Head of caudate nucleus (tissue), 42 donors: Measurements from ENCODE around the gene RGP1.

Experiments used
- DNase-seq, 42 donors: peaks; one replicate each; pipeline versions ENCODE4 v3.0.0 to v3.0.0-alpha.2; 2020 to 2021; ENCODE audit warnings: mixed read lengths in 7 of 42
- intact Hi-C: fragments of 100-400 bp; cut with DNase I; formaldehyde crosslinking; loops from one replicate; pipeline ENCODE4 v1.15.0; 2022

The RGP1 gene

DNA sequence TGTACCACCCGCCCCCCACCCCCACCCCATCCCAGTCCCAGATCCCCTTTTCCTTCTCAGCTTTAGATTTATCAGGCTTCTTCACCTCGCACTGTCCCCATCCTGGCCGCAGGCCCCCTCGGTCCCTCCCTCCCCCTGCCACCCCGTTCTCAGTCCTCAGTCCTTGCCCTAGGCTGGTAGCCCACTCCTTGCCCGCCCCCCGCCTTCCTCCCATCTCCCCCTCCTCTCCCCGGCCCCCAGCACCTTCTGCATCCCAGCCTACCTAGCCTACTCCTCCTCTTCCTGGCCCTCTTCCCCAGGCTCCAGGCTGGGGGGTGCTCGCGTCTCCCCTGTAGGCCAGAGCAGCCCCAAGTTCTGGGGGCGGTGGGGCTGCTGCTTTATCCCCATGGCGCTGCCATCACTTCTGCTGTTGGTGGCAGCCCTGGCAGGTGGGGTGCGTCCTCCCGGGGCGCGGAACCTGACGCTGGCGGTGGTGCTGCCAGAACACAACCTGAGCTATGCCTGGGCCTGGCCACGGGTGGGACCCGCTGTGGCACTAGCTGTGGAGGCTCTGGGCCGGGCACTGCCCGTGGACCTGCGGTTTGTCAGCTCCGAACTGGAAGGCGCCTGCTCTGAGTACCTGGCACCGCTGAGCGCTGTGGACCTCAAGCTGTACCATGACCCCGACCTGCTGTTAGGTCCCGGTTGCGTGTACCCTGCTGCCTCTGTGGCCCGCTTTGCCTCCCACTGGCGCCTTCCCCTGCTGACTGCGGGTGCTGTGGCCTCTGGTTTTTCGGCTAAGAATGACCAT, 43.1 kb downstream of the RGP1 start:
- peak in 6 of 42 donors; percentile 18 to 42 (median 30) for DNase-seq

DNA sequence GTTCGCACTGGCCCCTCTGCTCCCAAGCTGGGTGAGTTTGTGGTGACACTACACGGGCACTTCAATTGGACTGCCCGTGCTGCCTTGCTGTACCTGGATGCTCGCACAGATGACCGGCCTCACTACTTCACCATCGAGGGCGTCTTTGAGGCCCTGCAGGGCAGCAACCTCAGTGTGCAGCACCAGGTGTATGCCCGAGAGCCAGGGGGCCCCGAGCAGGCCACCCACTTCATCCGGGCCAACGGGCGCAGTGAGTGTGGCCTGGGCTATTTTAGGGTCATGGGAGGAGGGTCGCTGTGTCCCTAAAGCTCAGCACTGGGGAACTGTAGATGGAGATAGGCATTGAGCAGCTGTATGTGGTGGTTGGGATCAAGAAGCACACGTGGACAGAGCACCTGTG, 43.7 kb downstream of the RGP1 start:
- no peak for DNase-seq
- intact Hi-C loops = loop anchor here (5.0 kb wide), 1 partner anchor 89 kb away; no protein-coding TSS in a partner anchor

More for the DNA sequence above, 43.1 kb downstream of the RGP1 start:
- intact Hi-C loops = loop anchor here (5.0 kb wide), 1 partner anchor 90 kb away; no protein-coding TSS in a partner anchor

DNA sequence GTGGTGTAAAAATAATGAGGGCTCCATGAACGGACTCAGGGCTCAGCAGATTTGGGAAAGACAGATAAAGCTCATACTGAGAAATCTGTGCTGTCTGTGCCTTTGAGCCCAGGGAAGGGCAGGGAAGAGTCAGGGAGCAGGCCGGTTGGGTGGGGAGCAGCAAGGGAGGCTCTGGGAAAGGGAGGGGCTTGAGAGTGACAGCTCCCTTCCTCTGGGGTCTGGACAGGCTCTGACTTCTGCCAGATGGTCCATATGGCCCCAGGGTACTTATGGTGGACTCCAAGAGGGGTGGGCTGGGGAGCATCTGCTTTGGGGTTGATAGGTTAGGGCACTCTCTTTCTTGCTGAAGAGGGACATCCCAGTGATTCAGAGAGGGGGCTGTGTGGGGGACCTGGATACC, 44.4 kb downstream of the RGP1 start:
- intact Hi-C loops = loop anchor here (5.0 kb wide), 1 partner anchor 89 kb away; no protein-coding TSS in a partner anchor
- no peak for DNase-seq

DNA sequence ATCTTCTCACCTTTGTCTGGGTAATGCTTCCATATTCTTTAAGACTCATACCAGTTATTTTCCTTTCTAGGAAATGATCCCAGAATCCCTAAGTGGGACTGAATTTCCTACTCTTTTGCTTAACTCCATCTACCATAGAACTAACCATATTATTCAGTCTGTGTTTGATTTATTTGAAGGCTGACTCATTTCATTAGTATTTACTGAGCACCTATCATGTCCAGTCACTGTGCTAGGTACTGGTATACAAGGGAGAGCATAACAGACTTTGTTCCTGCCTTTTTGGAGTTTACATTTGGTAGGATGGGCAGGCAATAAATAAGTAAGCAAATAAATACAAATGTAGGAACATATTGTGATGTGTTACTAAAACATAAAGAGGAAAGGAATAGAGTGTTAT, 46.6 kb downstream of the RGP1 start:
- intact Hi-C loops = no loop called here

DNA sequence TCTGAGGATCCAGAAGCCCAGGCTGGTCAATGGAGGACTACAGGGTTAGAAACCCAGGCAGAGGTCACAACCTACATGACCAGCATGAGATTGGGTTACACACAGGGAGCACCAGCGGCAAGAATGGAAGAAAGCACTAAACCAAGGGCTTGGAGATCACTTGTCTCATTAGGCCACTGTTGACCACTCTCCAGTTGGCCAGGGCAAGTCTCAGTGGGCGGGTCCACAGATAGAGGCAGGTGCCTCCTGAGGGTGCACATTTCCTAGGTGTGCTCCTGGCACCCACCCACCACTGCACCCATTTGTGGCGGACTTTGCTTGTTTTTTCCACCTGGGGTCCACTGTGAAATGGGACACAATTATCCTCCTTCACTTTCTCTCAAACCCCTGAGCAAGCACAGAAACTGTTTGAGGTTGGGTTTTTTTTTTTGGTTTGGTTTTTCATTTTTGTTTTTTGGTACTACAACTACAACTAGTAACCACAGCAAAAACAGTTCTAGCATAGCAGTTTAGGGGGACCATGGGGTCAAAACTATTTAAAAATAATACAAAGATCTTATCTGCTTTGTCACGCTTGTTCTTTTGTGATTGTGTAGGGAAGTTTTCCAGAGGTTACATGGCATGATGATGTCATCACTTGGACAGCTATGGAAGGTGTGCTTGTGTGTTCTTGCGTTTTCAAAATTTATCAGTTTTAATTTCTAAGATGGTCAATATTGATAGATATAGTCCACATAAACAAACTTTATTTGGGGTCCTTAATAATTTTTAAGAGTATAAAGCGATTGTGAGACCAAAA, 48.4 kb downstream of the RGP1 start:
- no peak for DNase-seq
- intact Hi-C loops = no loop called here

More for the DNA sequence above, 46.6 kb downstream of the RGP1 start:
- DNase-seq = no peak

DNA sequence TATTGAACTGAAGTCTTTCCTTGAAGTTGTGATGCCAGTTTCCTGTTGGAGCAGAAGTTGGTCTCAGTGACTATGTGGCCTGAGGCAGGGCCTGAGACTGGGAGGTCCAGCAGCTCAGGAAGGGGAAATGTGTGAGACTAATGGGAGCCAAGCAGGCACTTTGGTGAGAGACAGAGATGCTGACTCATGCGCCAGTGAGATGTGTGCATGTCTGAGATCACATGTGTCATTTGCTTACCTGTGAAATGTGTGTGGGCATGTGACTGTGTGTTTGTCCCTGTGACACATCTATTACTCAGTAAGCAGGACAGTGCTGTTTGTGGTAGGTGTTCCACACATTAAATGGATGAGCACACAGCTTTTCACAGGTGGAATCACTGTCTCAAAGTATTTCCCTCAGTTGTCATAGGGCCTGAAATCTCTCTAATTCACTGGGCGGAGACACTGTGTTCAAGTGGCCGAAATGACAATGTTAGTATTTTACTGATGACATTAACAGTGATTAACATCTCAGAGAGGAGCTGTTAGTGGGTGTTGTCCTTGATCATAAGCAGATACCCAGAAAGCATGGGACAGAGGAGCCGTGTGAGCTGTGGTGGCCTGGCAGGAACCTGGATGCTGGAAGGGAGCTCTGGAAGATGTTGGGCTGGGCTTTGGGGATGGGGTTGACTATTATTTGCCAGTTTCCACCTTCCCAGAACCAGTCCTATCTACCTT, 49.7 kb downstream of the RGP1 start:
- peak in 17 of 42 donors; percentile 13 to 64 (median 36) for DNase-seq
- intact Hi-C loops = no loop called here

DNA sequence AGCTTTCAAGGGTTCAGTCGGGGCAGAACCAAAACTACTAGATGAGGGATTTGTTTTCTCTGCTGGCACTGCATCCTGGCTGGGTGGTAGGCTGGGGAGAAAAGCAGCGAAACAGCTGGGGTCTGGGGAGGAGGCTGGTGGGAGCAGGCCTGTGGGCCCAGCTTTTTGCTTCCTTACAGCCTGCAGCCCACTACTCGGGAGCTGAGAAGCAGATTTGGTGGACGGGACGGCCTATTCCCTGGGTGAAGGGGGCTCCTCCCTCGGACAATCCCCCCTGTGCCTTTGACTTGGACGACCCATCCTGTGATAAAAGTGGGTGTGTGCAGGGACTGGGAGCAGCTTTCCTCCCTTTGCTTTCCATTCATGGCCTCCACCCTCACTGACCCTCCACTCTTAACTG, 51.4 kb downstream of the RGP1 start:
- intact Hi-C loops = no loop called here
- no peak for DNase-seq

DNA sequence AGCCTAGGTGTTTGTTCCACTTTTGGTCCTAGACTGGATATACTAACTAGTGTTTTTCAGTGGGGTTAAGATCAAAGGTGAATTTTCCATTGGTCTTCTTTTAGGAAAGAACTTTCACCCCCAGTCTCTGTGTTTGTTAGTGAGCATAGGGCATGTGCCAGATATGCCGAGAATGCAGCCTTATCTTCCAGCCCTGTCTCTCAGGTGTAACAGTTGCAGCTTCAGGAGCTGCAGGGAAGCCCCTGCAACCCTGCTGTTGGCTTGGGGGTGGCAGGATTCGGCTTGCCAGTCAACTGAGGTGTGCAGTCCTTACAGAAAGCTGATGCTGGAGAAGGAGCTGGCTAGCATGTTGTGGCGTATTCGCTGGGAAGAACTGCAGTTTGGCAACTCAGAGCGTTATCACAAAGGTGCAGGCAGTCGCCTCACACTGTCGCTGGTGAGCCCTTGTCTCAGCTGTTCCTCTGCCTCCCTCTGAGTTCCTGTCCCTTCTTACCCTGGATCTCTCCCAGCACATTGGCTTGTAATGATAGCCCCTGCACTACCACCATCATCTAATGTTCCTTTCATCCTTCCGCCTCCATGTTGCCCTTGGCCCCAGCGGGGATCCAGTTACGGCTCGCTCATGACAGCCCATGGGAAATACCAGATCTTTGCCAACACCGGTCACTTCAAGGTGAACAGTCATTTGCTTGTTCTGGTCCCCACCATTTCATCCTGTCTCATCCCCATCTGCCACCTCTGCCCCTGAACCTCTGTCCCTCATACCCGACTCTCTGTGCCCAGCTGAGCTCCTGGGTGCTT, 52.4 kb downstream of the RGP1 start:
- DNase-seq = no peak
- intact Hi-C loops = no loop called here

DNA sequence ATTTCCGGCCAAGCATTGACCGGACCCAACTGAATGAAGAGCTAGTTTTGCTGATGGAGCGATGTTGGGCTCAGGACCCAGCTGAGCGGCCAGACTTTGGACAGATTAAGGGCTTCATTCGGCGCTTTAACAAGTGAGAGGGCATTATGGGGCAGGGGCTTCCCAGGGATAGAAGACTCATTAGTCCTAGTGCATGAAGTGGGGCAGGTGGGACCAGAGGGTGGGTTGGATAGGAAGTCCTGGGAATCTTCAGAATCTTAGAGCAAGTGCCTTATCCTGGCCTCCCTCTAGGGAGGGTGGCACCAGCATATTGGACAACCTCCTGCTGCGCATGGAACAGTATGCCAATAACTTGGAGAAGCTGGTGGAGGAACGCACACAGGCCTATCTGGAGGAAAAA, 57.0 kb downstream of the RGP1 start:
- intact Hi-C loops = no loop called here
- no peak for DNase-seq
